Activated gamma-delta T cell (primary cell): Measurements from ENCODE around the gene RAB27B.
"Not testable (repeated sequence)": the region's sequence is repeated elsewhere in the genome, so short reads cannot be mapped to it uniquely, and the experiment has no call there.

Source experiments
- DNase-seq: peaks from one replicate; lab custom pipeline; 2025; lab: John Stamatoyannopoulos, UW
- total RNA-seq, 2 donors: gene quantifications; one replicate each; lab custom pipeline; 2026; lab: John Stamatoyannopoulos, UW

RAB27B gene
- 6.9 to 10.2 reads per million in 2 donors for total RNA-seq

- DNase-seq: peak; percentile 51
Measured at GRCh38 chr18:54828281-54828881, at the start of gene RAB27B. Gene RAB27B (plus strand): TSS chr18:54828477. CDS start chr18:54877586, 49,109 bp downstream.

- no peak for DNase-seq
Measured at GRCh38 chr18:54780285-54780861, 47.9 kb upstream of the RAB27B start.

- DNase-seq: no peak
Measured at GRCh38 chr18:54780970-54781369, 47.3 kb upstream of the RAB27B start.

- DNase-seq: no peak
Measured at GRCh38 chr18:54783139-54783538, 45.1 kb upstream of the RAB27B start.

- DNase-seq: no peak
Measured at GRCh38 chr18:54786206-54786605, 42.1 kb upstream of the RAB27B start.

- no peak for DNase-seq
Measured at GRCh38 chr18:54787121-54787520, 41.2 kb upstream of the RAB27B start.

GRCh38 chr18:54787616-54788015 lies 40.7 kb upstream of the RAB27B start:
- DNase-seq: no peak

GRCh38 chr18:54790109-54790508 lies 38.2 kb upstream of the RAB27B start:
- no peak for DNase-seq

- no peak for DNase-seq
Measured at GRCh38 chr18:54791657-54792056, 36.6 kb upstream of the RAB27B start.

- DNase-seq: no peak
Measured at GRCh38 chr18:54792079-54792478, 36.2 kb upstream of the RAB27B start.

- no peak for DNase-seq
Measured at GRCh38 chr18:54794823-54795222, 33.5 kb upstream of the RAB27B start.

GRCh38 chr18:54798186-54798585 lies 30.1 kb upstream of the RAB27B start:
- DNase-seq: no peak

GRCh38 chr18:54801374-54801773 lies 26.9 kb upstream of the RAB27B start:
- DNase-seq: no peak

GRCh38 chr18:54802178-54802577 lies 26.1 kb upstream of the RAB27B start:
- DNase-seq: no peak

GRCh38 chr18:54802686-54803395 lies 25.4 kb upstream of the RAB27B start:
- DNase-seq: no peak

GRCh38 chr18:54805571-54806334 lies 22.5 kb upstream of the RAB27B start:
- DNase-seq: no peak

- no peak for DNase-seq
Measured at GRCh38 chr18:54806526-54806925, 21.8 kb upstream of the RAB27B start.

GRCh38 chr18:54807303-54807702 lies 21.0 kb upstream of the RAB27B start:
- DNase-seq: no peak

- not testable (repeated sequence) for DNase-seq
Measured at GRCh38 chr18:54810662-54811061, 17.6 kb upstream of the RAB27B start.

- DNase-seq: no peak
Measured at GRCh38 chr18:54812885-54813284, 15.4 kb upstream of the RAB27B start.

- DNase-seq: no peak
Measured at GRCh38 chr18:54813305-54813704, 15.0 kb upstream of the RAB27B start.

GRCh38 chr18:54813977-54814565 lies 14.2 kb upstream of the RAB27B start:
- DNase-seq: no peak
